GM19438 (cell line): ENCODE results near the gene HSF2.

ENCODE experiments used
- ATAC-seq: cut with Tn5 transposase; IDR thresholded peaks from one replicate; pipeline ENCODE4 v1.9.1; 2021; ENCODE audit warnings: low read depth; ENCODE audit not compliant: unreplicated experiment

HSF2 gene

GRCh38 chr6:122399348-122400120 lies at the start of gene HSF2:
Gene HSF2, plus strand, starts transcription at chr6:122399652. Its CDS starts 86 bp downstream, at chr6:122399738.
- peak; percentile 98 for ATAC-seq

- no peak for ATAC-seq
Measured at GRCh38 chr6:122352981-122353664, 46.3 kb upstream of the HSF2 start.

GRCh38 chr6:122360809-122361208 lies 38.6 kb upstream of the HSF2 start:
- ATAC-seq: no peak

GRCh38 chr6:122361314-122361979 lies 38.0 kb upstream of the HSF2 start:
- no peak for ATAC-seq

GRCh38 chr6:122363769-122364483 lies 35.5 kb upstream of the HSF2 start:
- no peak for ATAC-seq

GRCh38 chr6:122365775-122366403 lies 33.6 kb upstream of the HSF2 start:
- no peak for ATAC-seq

GRCh38 chr6:122367171-122367570 lies 32.3 kb upstream of the HSF2 start:
- no peak for ATAC-seq

GRCh38 chr6:122369536-122369935 lies 29.9 kb upstream of the HSF2 start:
- no peak for ATAC-seq

GRCh38 chr6:122372647-122373046 lies 26.8 kb upstream of the HSF2 start:
- no peak for ATAC-seq

GRCh38 chr6:122374307-122374706 lies 25.1 kb upstream of the HSF2 start:
- ATAC-seq: no peak

- no peak for ATAC-seq
Measured at GRCh38 chr6:122376246-122376645, 23.2 kb upstream of the HSF2 start.

- peak; percentile 100 for ATAC-seq
Measured at GRCh38 chr6:122381494-122382265, 17.8 kb upstream of the HSF2 start.

- ATAC-seq: no peak
Measured at GRCh38 chr6:122385857-122386612, 13.4 kb upstream of the HSF2 start.

GRCh38 chr6:122388945-122389344 lies 10.5 kb upstream of the HSF2 start:
- ATAC-seq: no peak

- no peak for ATAC-seq
Measured at GRCh38 chr6:122389704-122390372, 9.6 kb upstream of the HSF2 start.

GRCh38 chr6:122392564-122393350 lies 6.7 kb upstream of the HSF2 start:
- ATAC-seq: no peak

- no peak for ATAC-seq
Measured at GRCh38 chr6:122393351-122393896, 6.0 kb upstream of the HSF2 start.
